Activated naive CD4-positive, alpha-beta T cell treated with anti-CD3 and anti-CD28 coated beads for 36 hours (primary cell): ENCODE data around the gene RFXANK. TPM values are rescaled to one million over a fixed set of nuclear protein-coding genes. Genes with fewer than 3 reads are reported as not detected.
A peak's percentile ranks its signal among the peaks of the same experiment; 100 is the strongest.
"Not testable (repeated sequence)": the region's sequence is repeated elsewhere in the genome, so short reads cannot be mapped to it uniquely, and the experiment has no call there.

ENCODE experiments used
- CTCF ChIA-PET: fragments of 350-600 bp; sonication (Branson Sonifier 250); formaldehyde crosslinking; loops from one replicate; lab custom pipeline; 2021; ENCODE audit warnings: antibody characterized with exemption; lab: Charles Lee
- DNase-seq: peaks from one replicate; pipeline ENCODE4 v3.0.0-alpha.2; 2020
- H3K27ac Mint-ChIP-seq: one replicate; pipeline ENCODE4 v1.8.0; 2021; ENCODE audit warnings: mild to moderate bottlenecking, mixed read lengths
- H3K27me3 Mint-ChIP-seq: one replicate; pipeline ENCODE4 v1.8.0; 2021; ENCODE audit warnings: low read depth, mixed read lengths
- H3K36me3 Mint-ChIP-seq: one replicate; pipeline ENCODE4 v1.8.0; 2021; ENCODE audit warnings: low read depth, mixed read lengths
- H3K4me1 Mint-ChIP-seq: one replicate; pipeline ENCODE4 v1.8.0; 2021; ENCODE audit warnings: low read depth, mixed read lengths
- H3K4me3 Mint-ChIP-seq: one replicate; pipeline ENCODE4 v1.8.0; 2021; ENCODE audit warnings: mild to moderate bottlenecking, moderate library complexity, mixed read lengths
- H3K9me3 Mint-ChIP-seq: one replicate; pipeline ENCODE4 v1.8.0; 2021; ENCODE audit warnings: mixed read lengths
- intact Hi-C: fragments of 100-400 bp; cut with micrococcal nuclease; formaldehyde crosslinking; loops from one replicate; pipeline ENCODE4 v1.15.1; 2023
- total RNA-seq, 2 experiments: library from RNA; stranded (reverse); gene quantifications; one replicate each; pipeline ENCODE4 v1.2.3, GENCODE V29; 2021

The RFXANK gene, protein sequence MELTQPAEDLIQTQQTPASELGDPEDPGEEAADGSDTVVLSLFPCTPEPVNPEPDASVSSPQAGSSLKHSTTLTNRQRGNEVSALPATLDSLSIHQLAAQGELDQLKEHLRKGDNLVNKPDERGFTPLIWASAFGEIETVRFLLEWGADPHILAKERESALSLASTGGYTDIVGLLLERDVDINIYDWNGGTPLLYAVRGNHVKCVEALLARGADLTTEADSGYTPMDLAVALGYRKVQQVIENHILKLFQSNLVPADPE
- 10 to 100 TPM; 48.4 to 49.3 TPM for total RNA-seq

DNA sequence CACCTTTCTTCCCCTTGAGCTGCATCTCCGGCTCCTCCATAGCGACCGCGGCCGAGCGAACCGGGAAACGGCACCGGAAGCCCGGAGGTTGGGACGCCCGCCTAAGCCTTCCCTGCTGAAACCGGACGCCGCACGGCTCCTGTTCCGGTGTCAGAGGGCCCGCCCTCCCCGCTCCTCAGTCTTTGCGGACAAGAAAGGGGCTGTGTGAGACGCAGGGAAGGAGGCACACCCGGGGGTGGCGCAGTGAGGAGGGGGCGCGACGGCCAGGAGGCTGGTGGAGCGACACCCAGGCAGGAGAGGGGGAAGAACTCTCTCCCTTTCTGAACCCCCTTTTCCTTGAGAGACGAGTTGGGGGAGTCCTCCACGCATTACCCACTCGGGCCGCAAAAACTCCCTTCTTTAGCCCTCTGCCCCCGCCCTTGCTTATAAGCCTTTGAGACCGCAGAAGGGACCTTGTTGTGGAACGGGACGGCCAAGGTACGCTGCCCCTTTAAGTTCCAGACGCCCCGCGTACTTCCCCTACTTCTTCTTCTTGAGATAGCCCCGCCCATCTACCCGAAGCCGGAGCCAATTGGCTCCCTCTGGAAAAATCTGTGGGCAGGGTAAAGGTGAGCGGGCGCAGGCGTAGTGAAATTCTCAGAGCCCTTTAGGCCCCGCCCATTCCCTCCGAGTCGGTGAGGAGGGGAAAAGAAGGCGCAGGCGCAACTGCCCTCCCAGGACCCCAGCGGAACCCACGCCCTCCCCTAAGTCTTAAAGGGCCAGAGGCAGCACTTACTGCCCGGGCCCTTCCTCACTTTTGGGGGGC, at the start of gene RFXANK, which contains the start of gene BORCS8:
Gene RFXANK (plus strand): TSS at position 181 of the 805 bp plus-strand sequence. CDS start 1,689 bp downstream, outside the sequence.
Gene BORCS8 (minus strand): TSS at position 75 of the 805 bp plus-strand sequence. CDS start 35 bp downstream, at position 40.
- Mint-ChIP-seq H3K9me3 (no peaks in the 10 kb centered on the region), H3K27me3 (no peaks in the 10 kb centered on the region), H3K4me1 (peaks cover 49% of the 10 kb centered on the region), H3K27ac (peak within 1 kb of the TSS; percentile 96), H3K36me3 (peaks cover 3% of the 10 kb centered on the region), H3K4me3 (peak within 1 kb of the TSS; percentile 93)
- intact Hi-C loops: loop anchor here (1.0 to 2.0 kb wide), 13 partner anchors 11 to 670 kb away; partner anchors contain the start of genes ARMC6, COPE, DDX49 and ELL
- CTCF ChIA-PET: interaction anchor here (0.6 to 2.3 kb wide), 5 partner anchors 9 to 18 kb away, joined by 3 to 8 read pairs (median 4); partner anchors contain the start of gene NR2C2AP
- DNase-seq: peak; percentile 100

DNA sequence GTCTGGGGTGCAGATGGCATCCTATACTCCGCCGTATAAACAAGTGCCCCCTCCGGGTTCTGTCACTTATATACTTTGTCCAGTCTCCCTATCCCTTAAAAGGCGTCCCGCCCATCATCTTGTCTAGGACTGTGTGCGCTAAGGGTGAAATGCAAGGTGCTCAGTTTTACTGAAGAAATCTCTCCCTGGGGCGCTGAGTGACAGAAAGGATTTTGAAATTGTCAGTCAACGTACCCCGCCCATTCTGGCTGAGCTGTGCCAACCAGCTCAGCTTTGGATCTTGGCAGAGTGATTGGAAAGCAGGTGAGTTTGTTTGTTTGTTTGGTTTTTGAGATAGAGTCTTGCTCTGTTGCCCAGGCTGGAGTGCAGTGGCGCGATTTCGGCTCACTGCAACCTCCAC, 49.7 kb upstream of the RFXANK start:
- H3K4me3 Mint-ChIP-seq: no peak overlapping the region
- DNase-seq: no peak
- H3K27me3 Mint-ChIP-seq: no peaks in the 10 kb centered on the region
- H3K36me3 Mint-ChIP-seq: no peaks in the 10 kb centered on the region
- no peak overlapping the region for H3K27ac Mint-ChIP-seq
- intact Hi-C loops: no loop called here
- CTCF ChIA-PET: interaction anchor here (0.6 to 2.6 kb wide), 4 partner anchors 10 to 33 kb away, joined by 3 to 8 read pairs (median 3); no protein-coding TSS in a partner anchor
- H3K9me3 Mint-ChIP-seq: no peaks in the 10 kb centered on the region
- H3K4me1 Mint-ChIP-seq: peaks cover 17% of the 10 kb centered on the region

DNA sequence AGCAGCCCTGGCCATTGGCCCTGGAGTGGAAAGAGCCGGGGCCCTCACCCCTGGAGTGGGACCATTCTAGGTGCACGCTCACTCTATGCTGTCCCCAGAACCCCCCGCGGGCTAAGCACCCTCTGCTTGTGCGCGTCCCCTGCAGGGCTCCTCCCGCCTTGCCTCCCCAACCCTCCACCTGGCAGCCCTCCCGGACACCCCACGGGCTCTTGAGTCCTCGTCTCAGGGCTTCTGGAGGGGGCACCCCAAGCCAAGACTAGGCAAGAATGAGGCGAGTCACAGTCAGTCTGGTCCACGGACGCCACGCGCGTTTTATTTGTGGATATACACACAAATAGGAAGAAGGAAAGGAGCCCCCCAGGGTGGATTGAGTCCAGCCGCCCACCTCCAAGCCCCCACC, 46.8 kb upstream of the RFXANK start:
- H3K27ac Mint-ChIP-seq: no peak overlapping the region
- CTCF ChIA-PET: interaction anchor here (0.6 to 3.3 kb wide), 16 partner anchors 9 to 366 kb away, joined by 3 to 27 read pairs (median 4); no protein-coding TSS in a partner anchor
- no peaks in the 10 kb centered on the region for H3K9me3 Mint-ChIP-seq
- no peaks in the 10 kb centered on the region for H3K27me3 Mint-ChIP-seq
- no peak for DNase-seq
- no peaks in the 10 kb centered on the region for H3K4me1 Mint-ChIP-seq
- intact Hi-C loops: no loop called here
- H3K4me3 Mint-ChIP-seq: no peak overlapping the region
- H3K36me3 Mint-ChIP-seq: no peaks in the 10 kb centered on the region

DNA sequence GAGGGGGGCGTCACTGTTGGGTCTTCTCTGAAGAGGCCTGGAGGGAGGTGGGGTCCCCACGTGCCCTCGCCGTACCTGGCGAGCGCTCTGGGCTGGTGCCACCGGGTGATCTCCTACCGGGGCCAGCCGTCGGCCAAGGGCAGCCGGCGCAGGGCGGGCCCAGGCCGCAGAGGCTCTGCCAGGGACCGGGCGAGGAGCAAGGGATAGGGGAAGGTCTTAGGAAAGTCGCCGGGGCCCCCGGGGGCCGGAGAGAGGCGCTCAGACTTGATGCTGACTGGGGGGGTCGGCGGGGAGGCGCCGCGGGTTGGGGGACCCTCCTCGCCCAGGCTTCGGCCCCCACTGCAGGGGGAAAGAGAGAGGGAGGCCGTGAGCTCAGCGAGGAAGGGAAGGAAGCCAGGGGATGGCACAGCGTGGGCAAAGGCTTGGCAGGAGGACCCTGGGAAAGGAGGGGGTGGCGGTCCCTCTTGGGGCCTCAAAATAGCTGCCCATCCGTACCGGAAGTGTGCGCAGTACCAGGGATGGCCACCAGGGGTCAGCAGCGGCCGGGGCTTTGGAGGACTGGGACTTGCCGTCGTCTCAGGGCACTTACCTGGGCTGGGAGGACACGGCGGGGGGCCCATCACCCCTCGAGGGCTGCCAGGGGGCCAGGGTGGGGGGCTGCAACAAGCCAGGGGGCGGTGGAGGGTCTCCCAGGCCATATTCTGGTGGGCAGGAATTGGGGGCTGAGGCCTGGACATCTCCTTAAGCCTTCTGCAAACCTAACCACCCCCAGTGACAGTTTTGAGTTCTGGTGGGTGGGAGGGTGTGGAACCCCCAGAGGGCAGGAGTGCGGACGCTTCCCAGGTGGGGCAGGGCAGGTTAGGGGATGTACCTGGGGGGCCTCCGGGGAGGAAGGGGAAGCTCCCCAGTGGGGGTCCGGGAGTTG, 46.1 kb upstream of the RFXANK start:
- DNase-seq: peak; percentile 92
- Mint-ChIP-seq H3K4me3 (no peak overlapping the region), H3K27me3 (no peaks in the 10 kb centered on the region), H3K9me3 (no peaks in the 10 kb centered on the region), H3K27ac (no peak overlapping the region), H3K4me1 (no peaks in the 10 kb centered on the region), H3K36me3 (no peaks in the 10 kb centered on the region)
- CTCF ChIA-PET: interaction anchor here (0.5 to 3.3 kb wide), 19 partner anchors 8 to 366 kb away, joined by 3 to 27 read pairs (median 4); no protein-coding TSS in a partner anchor
- intact Hi-C loops: loop anchor here (1.0 to 2.0 kb wide), 5 partner anchors 29 to 497 kb away; partner anchors contain the start of gene GMIP

DNA sequence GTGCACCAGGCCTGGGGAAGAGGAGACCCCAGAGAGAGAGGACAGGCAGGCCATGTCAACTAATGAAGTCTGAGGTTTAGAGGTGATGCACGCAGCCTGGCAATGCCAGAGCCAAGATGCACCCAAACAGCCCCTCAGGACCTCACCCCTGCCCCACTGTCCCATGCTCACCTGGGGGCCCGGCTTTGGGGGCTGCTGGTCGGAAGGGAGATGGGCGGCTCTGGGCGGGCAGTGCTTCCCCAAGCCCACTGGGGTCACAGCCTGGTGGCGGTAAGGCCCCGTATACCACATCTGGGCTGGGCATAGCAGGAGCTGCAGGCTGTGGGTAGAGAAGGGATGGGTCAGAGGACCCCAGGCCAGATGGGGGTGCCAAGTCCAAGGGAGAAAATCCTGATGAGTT, 45.2 kb upstream of the RFXANK start:
- Mint-ChIP-seq H3K9me3 (no peaks in the 10 kb centered on the region), H3K27me3 (no peaks in the 10 kb centered on the region), H3K4me3 (no peak overlapping the region), H3K4me1 (no peaks in the 10 kb centered on the region), H3K27ac (no peak overlapping the region), H3K36me3 (no peaks in the 10 kb centered on the region)
- no peak for DNase-seq
- CTCF ChIA-PET: interaction anchor here (0.5 to 3.3 kb wide), 7 partner anchors 10 to 215 kb away, joined by 4 to 27 read pairs (median 7); no protein-coding TSS in a partner anchor
- intact Hi-C loops: loop anchor here (1.0 to 2.0 kb wide), 5 partner anchors 28 to 496 kb away; partner anchors contain the start of gene GMIP

DNA sequence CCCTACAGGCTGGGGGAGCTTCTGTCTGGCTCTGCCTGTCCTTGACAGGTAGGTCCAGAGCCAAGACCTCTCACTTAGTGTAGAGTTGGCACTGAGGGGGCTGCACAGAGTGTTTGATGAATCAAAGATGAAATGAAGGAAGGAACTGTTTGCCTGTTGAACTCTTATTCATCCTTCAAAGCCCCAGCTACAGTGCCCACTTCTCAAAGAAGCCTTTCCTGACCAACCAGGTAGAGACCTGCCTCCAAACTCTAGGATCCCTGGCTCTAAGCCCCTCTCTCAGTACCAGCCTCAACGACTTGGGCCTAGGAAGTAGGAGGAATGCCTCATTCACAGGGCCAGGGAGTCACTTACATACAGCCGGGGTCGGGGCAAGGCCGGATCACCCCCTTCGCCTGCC, 44.7 kb upstream of the RFXANK start:
- Mint-ChIP-seq H3K4me1 (no peaks in the 10 kb centered on the region), H3K27ac (no peak overlapping the region), H3K9me3 (no peaks in the 10 kb centered on the region), H3K36me3 (no peaks in the 10 kb centered on the region), H3K4me3 (no peak overlapping the region), H3K27me3 (no peaks in the 10 kb centered on the region)
- DNase-seq: no peak
- intact Hi-C loops: loop anchor here (2.0 kb wide), 2 partner anchors 213 to 495 kb away; partner anchors contain the start of gene GMIP
- CTCF ChIA-PET: interaction anchor here (1.2 to 3.3 kb wide), 6 partner anchors 9 to 95 kb away, joined by 3 to 27 read pairs (median 6); no protein-coding TSS in a partner anchor

DNA sequence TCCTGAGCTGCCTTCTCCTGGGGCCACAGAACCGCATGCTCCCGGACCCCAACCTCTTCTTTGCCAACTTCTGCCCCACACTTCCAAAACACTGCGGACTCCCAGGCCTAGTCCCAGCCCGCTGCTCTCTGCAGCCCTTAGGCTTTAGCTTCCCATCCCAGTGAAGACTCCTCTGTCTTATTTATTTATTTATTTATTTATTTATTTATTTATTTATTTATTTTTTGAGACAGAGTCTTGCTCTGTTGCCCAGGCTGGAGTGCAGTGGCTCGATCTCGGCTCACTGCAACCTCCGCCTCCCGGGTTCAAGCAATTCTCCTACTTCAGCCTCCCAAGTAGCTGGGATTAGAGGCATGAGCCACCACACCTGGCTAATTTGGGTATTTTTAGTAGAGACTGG, 43.6 kb upstream of the RFXANK start:
- CTCF ChIA-PET: interaction anchor here (0.6 to 3.3 kb wide), 5 partner anchors 8 to 96 kb away, joined by 3 to 27 read pairs (median 6); no protein-coding TSS in a partner anchor
- H3K4me1 Mint-ChIP-seq, H3K27ac Mint-ChIP-seq, DNase-seq, H3K36me3 Mint-ChIP-seq, H3K4me3 Mint-ChIP-seq, H3K9me3 Mint-ChIP-seq, H3K27me3 Mint-ChIP-seq, intact Hi-C loops: not testable (repeated sequence)

DNA sequence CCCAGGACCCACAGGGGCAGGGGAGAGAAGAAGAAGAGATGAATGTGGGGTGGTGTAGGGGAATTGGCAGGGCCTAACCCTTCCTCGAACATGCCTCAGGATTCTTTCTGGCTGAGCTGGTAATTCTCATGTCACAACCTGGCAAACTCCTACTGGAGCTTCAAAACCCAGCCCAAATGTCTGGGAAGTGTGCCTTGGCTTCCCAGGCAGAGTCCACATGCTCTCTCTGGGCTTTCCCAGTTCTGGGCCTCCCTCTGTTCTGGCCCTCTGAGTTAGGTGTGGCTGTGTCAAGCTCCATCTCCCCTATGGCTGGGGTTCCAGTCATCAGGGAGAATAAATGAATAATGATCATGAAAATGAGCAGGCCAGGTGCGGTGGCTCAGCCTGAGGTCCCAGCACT, 42.6 kb upstream of the RFXANK start:
- no peak for DNase-seq
- no peaks in the 10 kb centered on the region for H3K4me1 Mint-ChIP-seq
- intact Hi-C loops: no loop called here
- H3K27ac Mint-ChIP-seq: no peak overlapping the region
- no peaks in the 10 kb centered on the region for H3K27me3 Mint-ChIP-seq
- no peaks in the 10 kb centered on the region for H3K36me3 Mint-ChIP-seq
- H3K9me3 Mint-ChIP-seq: no peaks in the 10 kb centered on the region
- CTCF ChIA-PET: no interaction called here
- no peak overlapping the region for H3K4me3 Mint-ChIP-seq

DNA sequence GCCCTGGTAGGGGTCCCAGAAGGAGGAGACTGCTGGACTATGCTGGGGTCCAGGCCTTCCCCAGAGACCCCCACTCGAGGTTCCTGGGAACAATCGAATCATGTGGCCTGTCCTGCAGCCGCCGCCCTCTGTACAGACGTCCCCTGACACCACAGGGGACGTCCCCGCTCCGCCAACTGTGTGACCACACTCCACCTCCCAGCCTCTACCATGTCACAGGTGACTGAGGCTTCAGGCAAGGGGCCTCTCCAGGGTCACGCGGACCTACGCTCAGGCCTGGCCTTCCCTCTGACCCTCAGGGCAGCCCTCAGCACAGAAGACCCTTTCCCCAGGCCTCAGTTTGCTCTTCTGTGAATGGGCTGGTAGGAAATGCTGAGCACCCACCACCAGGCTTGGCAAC, 40.6 kb upstream of the RFXANK start:
- Mint-ChIP-seq H3K27ac (no peak overlapping the region), H3K4me1 (no peaks in the 10 kb centered on the region), H3K36me3 (peaks cover 5% of the 10 kb centered on the region), H3K9me3 (no peaks in the 10 kb centered on the region), H3K27me3 (no peaks in the 10 kb centered on the region), H3K4me3 (no peak overlapping the region)
- intact Hi-C loops: no loop called here
- CTCF ChIA-PET: no interaction called here
- DNase-seq: no peak

DNA sequence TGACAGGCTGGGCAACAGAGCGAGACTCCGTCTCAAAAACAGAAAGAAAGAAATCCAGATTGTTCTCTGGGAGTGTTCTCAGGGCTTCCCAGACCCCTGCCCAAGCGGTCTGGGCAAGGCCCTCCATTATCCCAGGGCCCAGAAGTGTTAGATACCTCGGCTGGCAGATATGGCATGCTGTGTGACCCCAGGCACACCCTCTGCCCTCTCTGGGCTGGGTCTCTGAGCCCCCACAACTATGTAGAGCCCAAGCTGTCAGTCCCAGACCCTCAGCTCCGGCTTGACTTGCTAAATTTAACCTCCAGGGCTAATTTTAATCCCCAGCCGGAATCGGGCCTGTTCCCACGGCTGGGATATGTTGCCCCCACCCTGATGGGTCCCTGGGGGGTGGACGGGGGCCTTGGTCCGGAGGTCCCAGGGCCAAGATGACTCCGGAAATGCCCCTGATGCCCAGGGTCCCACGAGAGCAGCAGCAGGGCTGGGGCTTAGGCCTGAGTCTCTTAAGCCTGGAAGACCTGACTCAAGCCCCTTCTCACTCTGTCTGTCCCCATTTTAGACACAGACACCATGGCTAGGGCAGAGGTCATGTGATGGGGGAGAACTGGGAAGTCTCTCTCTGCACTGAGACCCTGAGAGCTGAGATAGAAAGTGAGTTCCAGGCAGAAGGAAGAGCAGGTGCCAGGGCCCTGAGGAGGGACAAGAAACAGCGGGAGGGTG, 39.2 kb upstream of the RFXANK start:
- no peak overlapping the region for H3K4me3 Mint-ChIP-seq
- H3K9me3 Mint-ChIP-seq: no peaks in the 10 kb centered on the region
- intact Hi-C loops: no loop called here
- peaks cover 5% of the 10 kb centered on the region for H3K36me3 Mint-ChIP-seq
- no peak overlapping the region for H3K27ac Mint-ChIP-seq
- CTCF ChIA-PET: interaction anchor here (0.6 to 5.3 kb wide), 3 partner anchors 23 to 256 kb away, joined by 3 to 30 read pairs (median 3); no protein-coding TSS in a partner anchor
- H3K27me3 Mint-ChIP-seq: no peaks in the 10 kb centered on the region
- H3K4me1 Mint-ChIP-seq: no peaks in the 10 kb centered on the region
- DNase-seq: no peak
